Activated CD8-positive, alpha-beta memory T cell treated with anti-CD3 and anti-CD28 coated beads for 48 hours (primary cell): ENCODE results near the gene ZNF221.

Experiments used
- DNase-seq, 3 experiments: peaks; one replicate each; pipeline ENCODE4 v3.0.0-alpha.2; 2020; ENCODE audit warnings: low read depth in 2 of 3, low spot score in 2 of 3

The ZNF221 gene

DNA sequence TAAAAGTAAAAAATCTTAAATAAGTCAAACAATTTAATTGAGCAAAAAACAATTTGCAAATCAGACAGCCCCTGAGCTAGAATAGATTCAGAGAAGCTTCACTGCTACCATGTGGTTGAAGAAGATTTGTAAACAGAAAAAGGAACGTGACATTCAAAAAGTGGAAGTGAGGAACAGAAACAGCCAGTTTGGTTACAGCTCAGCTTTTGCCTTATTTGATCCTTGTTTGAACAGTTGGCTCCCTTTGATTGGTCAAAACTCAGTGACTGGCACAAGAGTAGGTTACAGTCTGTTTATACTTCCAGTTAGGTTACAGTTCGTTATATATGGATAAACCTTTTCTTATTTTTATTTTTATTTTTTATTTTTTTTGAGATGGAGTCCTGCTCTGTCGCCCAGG, 5.8 kb downstream of the ZNF221 start:
- DNase-seq, result no peak

DNA sequence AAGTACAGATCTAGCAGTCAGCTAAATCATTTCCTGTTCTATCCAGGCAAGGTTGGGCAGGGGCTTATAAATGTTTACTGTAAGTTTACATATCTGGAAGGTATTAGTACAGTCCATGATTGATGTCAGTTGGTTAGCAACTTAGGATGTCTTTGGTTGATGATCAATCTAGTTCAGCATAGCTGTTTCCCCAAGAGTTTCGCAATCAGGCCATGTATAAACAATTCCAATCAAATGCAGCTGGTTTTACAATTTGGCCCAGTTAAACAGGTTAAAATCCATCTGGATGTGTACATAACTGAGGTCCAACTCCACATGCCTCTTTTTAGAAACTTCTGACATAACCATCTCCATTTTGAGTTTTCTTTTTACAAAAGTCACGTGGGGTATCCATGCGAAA, 6.9 kb downstream of the ZNF221 start:
- DNase-seq, result no peak

GRCh38 chr19:43960411-43960810, 9.4 kb downstream of the ZNF221 start:
- DNase-seq, result no peak

DNA sequence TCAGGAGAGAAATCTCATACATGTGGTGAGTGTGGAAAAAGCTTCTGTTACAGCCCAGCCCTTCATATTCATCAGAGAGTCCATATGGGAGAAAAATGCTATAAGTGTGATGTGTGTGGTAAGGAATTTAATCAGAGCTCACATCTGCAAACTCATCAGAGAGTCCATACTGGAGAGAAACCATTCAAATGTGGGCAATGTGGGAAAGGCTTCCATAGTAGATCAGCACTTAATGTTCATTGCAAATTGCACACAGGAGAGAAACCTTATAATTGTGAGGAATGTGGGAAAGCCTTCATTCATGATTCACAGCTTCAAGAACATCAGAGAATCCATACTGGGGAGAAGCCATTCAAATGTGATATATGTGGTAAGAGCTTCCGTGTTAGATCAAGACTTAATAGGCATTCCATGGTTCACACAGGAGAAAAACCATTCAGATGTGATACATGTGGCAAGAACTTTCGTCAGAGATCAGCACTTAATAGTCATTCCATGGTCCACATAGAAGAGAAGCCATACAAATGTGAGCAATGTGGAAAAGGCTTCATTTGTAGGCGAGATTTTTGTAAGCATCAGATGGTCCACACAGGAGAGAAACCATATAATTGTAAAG, 15.2 kb downstream of the ZNF221 start:
- DNase-seq, result no peak

GRCh38 chr19:43976732-43977131, 25.7 kb downstream of the ZNF221 start:
- no peak for DNase-seq

DNA sequence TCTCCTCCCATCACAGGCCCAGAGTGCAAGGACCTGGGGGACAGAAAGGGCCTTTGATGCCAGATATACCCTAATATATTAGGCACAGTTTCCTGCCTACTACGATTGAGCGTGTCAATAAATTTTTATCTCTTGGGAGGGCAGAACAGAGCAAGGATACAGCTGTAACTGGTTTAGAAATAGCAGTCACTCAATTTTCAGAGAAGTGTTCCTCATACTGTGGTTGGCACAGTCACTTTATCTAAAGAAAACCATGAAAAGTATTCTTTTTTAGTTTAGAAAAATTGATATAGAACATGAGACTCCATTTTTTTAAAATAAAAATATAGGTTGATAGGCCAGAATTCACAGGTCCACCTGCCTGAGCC, 32.5 kb downstream of the ZNF221 start:
- no peak for DNase-seq

GRCh38 chr19:43983912-43984686, 33.1 kb downstream of the ZNF221 start, which contains the start of gene ZNF155:
Gene ZNF155 (plus strand): TSS chr19:43984188. CDS start chr19:43988544, 4,356 bp downstream.
- DNase-seq, result peak; percentile 40 to 51 (median 45)

- DNase-seq, result no peak
These were observed 33.6 kb downstream of the ZNF221 start for GRCh38 chr19:43984687-43985000.

DNA sequence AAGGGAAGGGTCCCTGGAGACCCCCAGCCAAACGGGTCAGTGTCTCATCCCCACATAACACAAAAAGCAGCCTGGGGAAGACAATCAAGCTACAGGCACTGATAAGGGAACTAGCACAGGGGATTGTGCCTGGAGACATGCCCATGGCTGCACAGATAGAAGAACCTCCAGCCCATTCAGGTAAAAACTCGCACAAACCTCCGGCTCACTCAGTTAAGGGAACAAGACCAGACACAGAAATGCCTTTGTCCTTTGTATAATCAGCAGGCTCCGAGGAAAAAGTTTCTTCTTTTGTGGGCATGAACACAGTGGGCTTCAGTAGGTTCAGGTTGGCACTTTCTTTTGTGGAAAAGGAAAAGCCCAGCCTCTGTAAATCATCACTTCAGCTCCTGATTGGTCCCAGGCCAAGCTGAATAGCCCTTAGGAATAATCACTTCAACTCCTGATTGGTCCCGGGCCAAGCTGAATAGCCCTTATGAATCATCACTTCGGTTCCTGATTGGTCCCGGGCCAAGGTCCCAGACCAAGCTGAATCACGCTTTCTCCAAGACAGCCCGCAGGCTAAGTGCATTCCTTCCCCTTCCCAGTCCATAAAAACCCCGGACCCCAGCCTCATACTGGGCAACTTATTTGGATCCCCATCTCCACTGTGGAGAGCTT, 46.7 kb downstream of the ZNF221 start:
- no peak for DNase-seq

DNA sequence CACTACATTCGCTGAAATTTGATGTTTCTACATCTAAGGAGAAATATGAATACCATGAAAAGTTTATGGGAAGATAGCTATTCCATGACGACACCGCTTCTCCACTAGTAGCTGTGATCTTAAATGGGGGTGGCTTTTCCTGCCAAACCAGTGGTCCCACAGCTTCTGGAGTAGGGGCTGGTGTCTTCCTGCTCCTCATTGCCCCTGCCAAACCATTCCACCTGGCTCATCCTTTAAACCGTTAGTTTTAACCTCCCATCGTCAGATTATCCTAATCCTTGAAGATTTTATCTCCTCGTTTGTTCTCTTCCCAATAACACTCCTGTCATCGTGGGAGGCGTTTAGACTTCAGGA, 51.2 kb downstream of the ZNF221 start:
- DNase-seq, result no peak

GRCh38 chr19:44002566-44003460, 51.8 kb downstream of the ZNF221 start, which contains the start of gene ZNF230:
Gene ZNF230 (plus strand): TSS chr19:44002957. CDS start chr19:44007079, 4,122 bp downstream.
- peak; percentile 37 to 58 (median 58) for DNase-seq

DNA sequence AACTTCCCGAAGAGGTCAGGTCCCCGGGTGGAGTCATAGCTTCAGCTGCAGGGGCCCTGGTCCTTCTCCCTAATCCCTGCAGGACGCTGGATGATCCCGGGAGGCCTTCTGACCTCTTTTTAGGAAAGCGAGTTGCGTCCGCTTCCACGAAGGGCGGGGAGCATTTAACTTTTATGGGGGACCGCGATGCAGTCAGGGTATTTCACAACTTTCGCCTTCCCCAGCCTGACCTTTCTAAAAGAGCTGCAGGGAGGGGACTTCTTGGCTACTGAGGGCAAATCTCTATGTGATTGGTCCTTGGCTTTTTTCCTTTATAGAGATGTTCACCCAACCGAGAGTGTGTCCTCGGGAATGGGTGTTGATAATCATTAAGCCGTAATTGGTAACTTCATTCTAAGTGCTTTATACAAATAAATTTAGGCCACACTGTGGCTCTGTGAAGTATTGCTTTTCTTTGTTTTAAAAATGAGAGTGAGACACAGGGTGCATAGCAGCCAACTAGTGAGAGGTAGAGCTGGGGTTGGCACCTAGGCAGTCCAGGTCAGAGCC, 52.5 kb downstream of the ZNF221 start:
- no peak for DNase-seq

GRCh38 chr19:44005973-44006372, 54.9 kb downstream of the ZNF221 start:
- DNase-seq, result no peak

DNA sequence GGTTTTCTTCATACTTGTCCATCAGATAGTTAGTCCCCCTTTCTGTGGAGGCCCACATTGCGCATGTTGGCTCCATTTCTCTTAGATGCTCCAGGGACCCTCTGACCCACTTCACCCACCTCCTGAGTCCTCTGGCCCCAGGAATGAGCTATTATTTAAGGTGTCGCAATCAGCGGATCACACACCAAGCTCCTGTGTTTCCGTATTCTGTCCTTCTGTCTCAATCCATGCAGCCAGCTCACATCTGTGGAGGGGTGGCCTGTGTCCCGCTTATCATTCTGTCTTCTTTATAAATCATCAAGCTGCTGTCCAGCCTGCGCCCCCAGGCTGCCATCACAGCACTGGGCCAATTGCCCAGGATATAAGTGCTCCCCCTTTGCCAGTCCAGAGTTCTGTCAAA, 56.4 kb downstream of the ZNF221 start:
- DNase-seq, result no peak

- no peak for DNase-seq
These were observed 59.4 kb downstream of the ZNF221 start for GRCh38 chr19:44010468-44010867.
